NCI-H460 (cell line): ENCODE measurements around the gene NKX1-1. TPM values are rescaled to one million over a fixed set of nuclear protein-coding genes. Genes with fewer than 3 reads are reported as not detected.

Experiments
- total RNA-seq: library from RNA; depleted of rRNA; stranded (reverse); fragments of >200 nt; shearing (Covaris generic); gene quantifications from 2 replicates; pipeline ENCODE4 v1.2.3, GENCODE V29; 2014; rRNA removed

Gene NKX1-1
- total RNA-seq, 1 experiment from 2014 or later, result not detected

Other genes with a start within 250 kb of the NKX1-1 start
- 0.17 TPM in 1 of 2 replicates, not detected in the other for gene SPON2, start 233.9 kb downstream of the NKX1-1 start, total RNA-seq
- gene CTBP1, start 157.3 kb downstream of the NKX1-1 start, total RNA-seq, result 135 and 148 TPM in 2 replicates
- gene MAEA, start 116.6 kb downstream of the NKX1-1 start, total RNA-seq, result 29.9 and 32.7 TPM in 2 replicates
- 5.0 and 7.7 TPM in 2 replicates for gene UVSSA, start 59.2 kb downstream of the NKX1-1 start, total RNA-seq